A673 (cell line): ENCODE results near the gene ROR2.

Source experiments
- EZH2 ChIP-seq: fragments of 200-600 bp; sonication (generic); IDR thresholded peaks from 2 replicates; pipeline ENCODE4 v1.6.1; 2017; ENCODE audit warnings: borderline replicate concordance, low read depth, mild to moderate bottlenecking, mixed read lengths, antibody characterized with exemption, low read length; ENCODE audit not compliant: poor library complexity, severe bottlenecking
- TF ChIP-seq, protein P1 (sequence below): fragments of 300-800, 200-600 bp; sonication (generic); conservative IDR thresholded peaks from 2 replicates; pipeline ENCODE4 v1.5.1; 2017; ENCODE audit warnings: low read depth, mild to moderate bottlenecking, antibody characterized with exemption, low read length, moderate library complexity, mixed read lengths

GRCh38 chr9:91781906-91782305 lies 168.1 kb downstream of the ROR2 start:
- TF ChIP-seq, protein P1, sequence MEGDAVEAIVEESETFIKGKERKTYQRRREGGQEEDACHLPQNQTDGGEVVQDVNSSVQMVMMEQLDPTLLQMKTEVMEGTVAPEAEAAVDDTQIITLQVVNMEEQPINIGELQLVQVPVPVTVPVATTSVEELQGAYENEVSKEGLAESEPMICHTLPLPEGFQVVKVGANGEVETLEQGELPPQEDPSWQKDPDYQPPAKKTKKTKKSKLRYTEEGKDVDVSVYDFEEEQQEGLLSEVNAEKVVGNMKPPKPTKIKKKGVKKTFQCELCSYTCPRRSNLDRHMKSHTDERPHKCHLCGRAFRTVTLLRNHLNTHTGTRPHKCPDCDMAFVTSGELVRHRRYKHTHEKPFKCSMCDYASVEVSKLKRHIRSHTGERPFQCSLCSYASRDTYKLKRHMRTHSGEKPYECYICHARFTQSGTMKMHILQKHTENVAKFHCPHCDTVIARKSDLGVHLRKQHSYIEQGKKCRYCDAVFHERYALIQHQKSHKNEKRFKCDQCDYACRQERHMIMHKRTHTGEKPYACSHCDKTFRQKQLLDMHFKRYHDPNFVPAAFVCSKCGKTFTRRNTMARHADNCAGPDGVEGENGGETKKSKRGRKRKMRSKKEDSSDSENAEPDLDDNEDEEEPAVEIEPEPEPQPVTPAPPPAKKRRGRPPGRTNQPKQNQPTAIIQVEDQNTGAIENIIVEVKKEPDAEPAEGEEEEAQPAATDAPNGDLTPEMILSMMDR, result no peak
- TF ChIP-seq EZH2, result no peak
